HUDEP-2 (cell line): ENCODE data around the gene SLC22A2.

Source experiments
- DNase-seq, 76 experiments: peaks; one replicate each; lab custom pipeline; 2025; ENCODE audit not compliant: unreplicated experiment in 76 of 76; lab: John Stamatoyannopoulos, UW

The SLC22A2 gene

DNA sequence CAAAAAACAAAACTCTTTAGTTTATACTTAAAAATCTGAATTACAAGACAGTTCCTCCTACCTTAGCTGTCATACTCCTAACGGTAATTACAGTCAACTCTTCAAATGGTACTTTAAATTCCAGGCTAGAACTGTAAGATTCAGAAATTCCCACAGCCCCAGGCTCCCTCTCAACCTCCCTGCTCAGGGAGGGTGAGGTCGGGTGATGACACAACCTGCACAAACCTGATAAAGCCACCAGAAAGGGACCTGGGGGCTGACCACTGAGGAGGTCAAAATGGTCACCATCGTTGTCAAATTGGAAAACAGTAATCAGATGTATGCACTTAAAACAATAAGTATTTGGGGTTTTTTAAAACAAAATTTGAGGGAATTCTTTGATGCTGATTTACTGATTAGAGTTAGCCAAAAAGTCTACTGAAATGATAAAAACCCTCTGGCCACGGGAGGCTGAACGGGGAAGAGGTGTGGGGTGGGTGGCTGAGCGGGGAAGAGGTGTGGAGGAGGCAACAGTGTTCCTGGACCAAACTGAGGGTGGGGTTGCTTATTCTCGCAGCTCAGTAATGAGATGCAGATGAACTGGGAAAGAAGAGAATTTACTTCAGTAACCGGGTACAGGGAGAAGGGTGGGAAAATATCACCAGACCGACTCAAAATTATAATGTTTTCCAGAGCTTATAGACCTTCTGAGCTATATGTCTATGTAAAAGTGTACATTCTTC, 84.7 kb downstream of the SLC22A2 start:
- no peak for DNase-seq

DNA sequence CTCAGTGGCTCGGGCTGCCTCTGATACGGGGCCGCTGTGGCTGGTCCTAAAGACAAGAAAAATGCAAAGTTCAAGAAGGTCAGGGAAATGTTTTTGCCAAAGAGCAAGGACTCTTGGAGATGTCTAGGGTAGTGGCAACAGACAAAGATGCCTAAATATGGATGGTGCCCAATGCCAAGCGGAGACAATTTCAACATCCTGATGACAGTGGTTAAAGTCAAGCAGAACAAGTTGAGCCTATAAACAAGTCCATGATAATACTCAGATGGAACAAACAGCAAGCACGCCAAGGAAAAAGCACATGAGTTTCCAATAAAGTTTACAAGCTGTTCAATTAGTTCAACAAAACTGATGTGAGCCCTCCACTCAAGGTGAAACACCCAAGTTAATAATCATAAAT, 85.9 kb downstream of the SLC22A2 start:
- DNase-seq = no peak

DNA sequence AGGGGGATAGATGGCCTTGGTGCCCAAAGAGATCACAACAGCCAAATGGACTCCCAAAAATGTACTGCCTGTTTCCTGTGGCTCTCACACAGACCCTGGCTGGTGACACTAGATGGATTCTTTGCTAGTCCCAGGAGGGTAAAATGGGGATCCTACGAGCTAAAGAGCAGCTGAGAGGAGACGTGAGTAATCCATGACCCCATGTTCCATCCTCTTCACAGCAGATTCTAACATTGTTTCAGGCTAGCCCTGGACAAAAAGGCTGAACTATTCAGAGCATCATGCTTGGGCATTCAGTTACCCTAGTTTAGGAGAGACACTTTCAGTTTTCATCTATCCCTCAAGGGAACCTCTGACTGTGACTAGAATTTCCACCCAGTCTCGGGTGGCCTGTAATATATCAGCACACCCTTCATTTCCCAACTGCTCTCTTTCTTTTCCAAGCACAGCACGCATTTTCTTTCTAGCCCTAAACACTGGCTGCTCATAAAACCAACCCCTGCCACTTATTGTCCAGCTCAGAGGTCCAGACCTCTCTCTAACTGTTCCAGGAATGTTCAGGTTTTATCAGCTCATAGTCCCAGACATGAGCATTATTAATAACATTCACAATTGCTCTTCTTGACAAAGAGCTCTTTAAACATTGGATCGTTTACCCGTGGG, 88.5 kb downstream of the SLC22A2 start:
- no peak for DNase-seq

DNA sequence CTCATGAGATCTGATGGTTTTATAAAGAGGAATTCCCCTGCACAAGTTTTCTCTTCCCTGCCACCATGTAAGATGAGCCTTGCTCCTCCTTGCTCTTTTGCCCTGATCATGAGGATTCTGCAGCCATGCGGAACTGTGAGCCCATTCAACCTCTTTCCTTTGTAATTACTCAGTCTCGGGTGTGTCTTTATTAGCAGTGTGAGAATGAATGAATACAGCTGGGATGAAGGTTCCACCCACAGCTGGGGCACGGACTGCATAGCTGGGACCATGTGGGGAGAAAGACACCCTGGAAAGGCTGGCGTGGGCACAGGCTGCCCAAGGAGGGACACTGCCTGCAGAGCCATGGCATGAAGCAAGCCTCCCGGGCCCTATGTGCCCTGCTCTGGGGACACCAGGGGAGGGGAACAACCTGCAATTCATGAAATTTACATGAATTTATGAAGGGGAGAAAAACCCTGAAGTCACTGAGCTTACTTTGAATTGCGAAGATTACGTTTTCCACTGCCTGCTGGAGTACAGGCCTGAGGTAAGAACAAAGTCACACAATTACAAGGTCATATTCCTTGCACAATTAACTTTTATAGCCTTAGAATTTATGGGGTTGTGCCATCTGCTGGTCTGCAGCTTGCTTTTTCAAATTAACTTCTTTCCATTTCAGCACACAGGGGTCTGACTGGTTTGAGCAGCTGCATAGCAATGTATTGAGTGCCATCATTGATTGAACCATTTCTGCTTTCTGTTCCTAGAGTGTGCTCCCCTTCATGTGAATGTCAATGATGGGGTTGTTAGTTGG, 90.8 kb downstream of the SLC22A2 start:
- no peak for DNase-seq
